H1 (cell line): ENCODE measurements around the gene SERTAD2.

Experiments
- BRCA1 ChIP-seq: IDR thresholded peaks from 2 replicates; pipeline ENCODE4 v1.6.1; 2012; ENCODE audit warnings: low read depth, low read length, improper control_type of control experiment
- CREB1 ChIP-seq: IDR thresholded peaks from 2 replicates; pipeline ENCODE4 v1.6.1; 2012; ENCODE audit warnings: inconsistent platforms
- CTCF ChIP-seq, 3 experiments: IDR thresholded peaks; 1 replicate in 2 of 3; 2 replicates in 1 of 3; pipeline versions ENCODE4 v1.5.1 to v1.6.1; 2011; ENCODE audit warnings: low read length in 3 of 3, mild to moderate bottlenecking in 3 of 3, inconsistent platforms in 2 of 3, low read depth in 1 of 3, moderate library complexity in 1 of 3; ENCODE audit not compliant: insufficient read depth in 1 of 3; ENCODE audit errors: control extremely low read depth in 1 of 3
- EZH2 ChIP-seq: fragments of 200-600 bp; sonication (generic); IDR thresholded peaks from 2 replicates; pipeline ENCODE4 v1.7.1; 2012; ENCODE audit warnings: low read depth, mild to moderate bottlenecking, moderate library complexity, low read length, inconsistent platforms; ENCODE audit not compliant: severe bottlenecking
- FOSL1 ChIP-seq: IDR thresholded peaks from 2 replicates; pipeline ENCODE4 v1.6.1; 2011; ENCODE audit warnings: mild to moderate bottlenecking, low read depth, low read length, moderate library complexity; ENCODE audit not compliant: insufficient read depth
- POLR2A ChIP-seq, 2 experiments: IDR thresholded peaks; 1 replicate in 1 of 2; 2 replicates in 1 of 2; pipeline ENCODE4 v1.6.1; 2011; ENCODE audit warnings: low read depth in 2 of 2, low read length in 2 of 2, mild to moderate bottlenecking in 2 of 2; ENCODE audit errors: control extremely low read depth in 1 of 2
- POLR2AphosphoS5 ChIP-seq: IDR thresholded peaks from 2 replicates; pipeline ENCODE4 v1.6.1; 2011; ENCODE audit warnings: low read depth, low read length
- RFX5 ChIP-seq: IDR thresholded peaks from 2 replicates; pipeline ENCODE4 v1.6.1; 2011; ENCODE audit warnings: low read depth, low read length, improper control_type of control experiment, borderline replicate concordance
- SIN3A ChIP-seq, 2 experiments: IDR thresholded peaks in 1 of 2; conservative IDR thresholded peaks in 1 of 2; 2 replicates each; pipeline ENCODE4 v1.6.1; 2011 to 2012; ENCODE audit warnings: low read length in 2 of 2, improper control_type of control experiment in 1 of 2, low read depth in 1 of 2, mild to moderate bottlenecking in 1 of 2
- TAF1 ChIP-seq: IDR thresholded peaks from 2 replicates; pipeline ENCODE4 v1.6.1; 2011; ENCODE audit warnings: mild to moderate bottlenecking, low read depth, low read length
- ZNF274 ChIP-seq: IDR thresholded peaks from 2 replicates; pipeline ENCODE4 v1.7.0; 2012; ENCODE audit warnings: low read length, borderline replicate concordance; ENCODE audit errors: extremely low read depth
- TF ChIP-seq, protein P1 (sequence below): IDR thresholded peaks from 2 replicates; pipeline ENCODE4 v1.6.1; 2012; ENCODE audit warnings: inconsistent platforms

- no peak for TF ChIP-seq CTCF (IDR thresholded peaks at IDR 0.05; ENCODE audit: control extremely low read depth in 1 of 3, insufficient read depth in 1 of 3, low read depth in 1 of 3, low read length in 3 of 3)
- no peak for TF ChIP-seq EZH2
- no peak for TF ChIP-seq BRCA1
- no peak for TF ChIP-seq SIN3A (conservative IDR thresholded peaks at IDR 0.05 in 1 of 2, IDR thresholded peaks at IDR 0.05 in 1 of 2; ENCODE audit: low read depth in 1 of 2, low read length in 2 of 2)
- TF ChIP-seq, protein P1, sequence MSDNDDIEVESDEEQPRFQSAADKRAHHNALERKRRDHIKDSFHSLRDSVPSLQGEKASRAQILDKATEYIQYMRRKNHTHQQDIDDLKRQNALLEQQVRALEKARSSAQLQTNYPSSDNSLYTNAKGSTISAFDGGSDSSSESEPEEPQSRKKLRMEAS, result no peak
- no peak for TF ChIP-seq ZNF274
- TF ChIP-seq POLR2AphosphoS5, result no peak
- no peak for TF ChIP-seq POLR2A (IDR thresholded peaks at IDR 0.05; ENCODE audit: control extremely low read depth in 1 of 2, low read depth in 2 of 2, low read length in 2 of 2)
- TF ChIP-seq CREB1, result no peak
- TF ChIP-seq RFX5, result no peak
- TF ChIP-seq FOSL1, result no peak
- no peak for TF ChIP-seq TAF1
Observed at GRCh38 chr2:64668542-64668941, 14.8 kb upstream of the SERTAD2 start.
